BJ (cell line): ENCODE measurements around the gene MEIKIN. TPM values are rescaled to one million over a fixed set of nuclear protein-coding genes. Genes with fewer than 3 reads are reported as not detected.

Source experiments
- CTCF ChIA-PET: fragments of 350-600 bp; formaldehyde crosslinking; extraction: SDS; loops from one replicate; lab custom pipeline; 2021; ENCODE audit warnings: antibody characterized with exemption, inconsistent platforms; lab: Yijun Ruan, JAX
- POLR2A ChIA-PET: fragments of 300-600 bp; sonication (Branson Sonifier 250); formaldehyde crosslinking; extraction: SDS; loops from one replicate; lab custom pipeline; 2021; ENCODE audit warnings: antibody characterized with exemption; lab: Charles Lee
- DNase-seq: peaks from one replicate; pipeline ENCODE4 v3.0.0-alpha.2; 2011; ENCODE audit warnings: low read depth
- H3K27me3 ChIP-seq: 2 replicates; pipeline ENCODE4 v1.6.0; 2011; ENCODE audit warnings: low read length; ENCODE audit not compliant: control insufficient read depth, insufficient read depth
- H3K36me3 ChIP-seq: 2 replicates; pipeline ENCODE4 v1.5.1; 2011; ENCODE audit warnings: low read length; ENCODE audit not compliant: control insufficient read depth, insufficient read depth
- H3K4me3 ChIP-seq: 2 replicates; pipeline ENCODE4 v1.5.1; 2011; ENCODE audit warnings: low read depth, mild to moderate bottlenecking, control low read depth, low read length
- polyA plus RNA-seq: library from polyadenylated mRNA; depleted of rRNA; stranded (reverse); fragments of >200 nt; gene quantifications from 2 replicates; pipeline ENCODE4 v1.2.3, GENCODE V29; 2011
- TF ChIP-seq, protein P1 (sequence below): IDR thresholded peaks from 2 replicates; pipeline ENCODE4 v1.5.1; 2011; ENCODE audit warnings: low read depth, mild to moderate bottlenecking, control low read depth, inconsistent platforms, low read length, moderate library complexity; ENCODE audit not compliant: insufficient read depth

The MEIKIN gene
- polyA plus RNA-seq, 1 experiment = not detected

DNA sequence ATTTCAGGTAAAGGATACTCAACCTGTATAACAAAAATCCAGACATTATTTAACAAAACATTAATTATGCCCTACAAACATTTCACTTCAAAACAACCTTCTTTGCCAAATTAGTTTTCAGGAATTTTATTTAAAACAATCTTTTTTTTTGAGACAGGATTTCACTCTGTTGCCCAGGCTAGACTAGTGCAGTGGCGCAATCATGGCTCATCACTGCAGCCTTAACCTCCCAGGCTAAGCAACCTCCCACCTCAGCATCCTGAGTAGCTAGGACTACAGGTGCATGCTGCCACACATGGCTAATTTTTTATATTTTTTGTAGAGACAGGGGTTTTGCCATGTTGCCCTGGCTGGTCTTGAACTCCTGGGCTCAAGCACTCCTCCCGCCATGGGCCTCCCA is 152.6 kb downstream of the MEIKIN start:
- POLR2A ChIA-PET = no interaction called here
- CTCF ChIA-PET = no interaction called here
- Histone ChIP-seq H3K36me3 (no peaks in the 10 kb centered on the region), H3K27me3 (no peaks in the 10 kb centered on the region), H3K4me3 (no peak overlapping the region)
- TF ChIP-seq, protein P1, sequence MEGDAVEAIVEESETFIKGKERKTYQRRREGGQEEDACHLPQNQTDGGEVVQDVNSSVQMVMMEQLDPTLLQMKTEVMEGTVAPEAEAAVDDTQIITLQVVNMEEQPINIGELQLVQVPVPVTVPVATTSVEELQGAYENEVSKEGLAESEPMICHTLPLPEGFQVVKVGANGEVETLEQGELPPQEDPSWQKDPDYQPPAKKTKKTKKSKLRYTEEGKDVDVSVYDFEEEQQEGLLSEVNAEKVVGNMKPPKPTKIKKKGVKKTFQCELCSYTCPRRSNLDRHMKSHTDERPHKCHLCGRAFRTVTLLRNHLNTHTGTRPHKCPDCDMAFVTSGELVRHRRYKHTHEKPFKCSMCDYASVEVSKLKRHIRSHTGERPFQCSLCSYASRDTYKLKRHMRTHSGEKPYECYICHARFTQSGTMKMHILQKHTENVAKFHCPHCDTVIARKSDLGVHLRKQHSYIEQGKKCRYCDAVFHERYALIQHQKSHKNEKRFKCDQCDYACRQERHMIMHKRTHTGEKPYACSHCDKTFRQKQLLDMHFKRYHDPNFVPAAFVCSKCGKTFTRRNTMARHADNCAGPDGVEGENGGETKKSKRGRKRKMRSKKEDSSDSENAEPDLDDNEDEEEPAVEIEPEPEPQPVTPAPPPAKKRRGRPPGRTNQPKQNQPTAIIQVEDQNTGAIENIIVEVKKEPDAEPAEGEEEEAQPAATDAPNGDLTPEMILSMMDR = no peak
- no peak for DNase-seq

DNA sequence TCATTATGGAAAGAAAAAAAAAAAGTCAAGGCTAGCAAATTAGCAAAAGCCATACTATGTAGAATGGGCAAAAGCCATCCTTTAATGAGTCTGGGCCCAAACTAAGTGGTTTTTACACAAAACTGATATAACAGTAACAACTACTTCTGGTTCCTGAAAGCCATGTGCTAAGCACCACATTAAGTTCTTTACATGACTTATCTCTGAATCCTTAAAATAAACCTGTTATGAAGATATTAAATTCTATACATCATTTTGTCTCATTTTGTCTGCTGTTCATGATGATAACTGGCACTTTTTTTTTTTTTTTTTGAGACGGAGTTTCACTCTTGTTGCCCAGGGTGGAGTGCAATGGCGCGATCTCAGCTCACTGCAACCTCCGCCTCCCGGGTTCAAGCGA is 153.6 kb downstream of the MEIKIN start:
- POLR2A ChIA-PET = no interaction called here
- TF ChIP-seq, protein P1 = no peak
- H3K27me3 ChIP-seq = no peaks in the 10 kb centered on the region
- CTCF ChIA-PET = no interaction called here
- no peaks in the 10 kb centered on the region for H3K36me3 ChIP-seq
- no peak for DNase-seq
- H3K4me3 ChIP-seq = no peak overlapping the region

DNA sequence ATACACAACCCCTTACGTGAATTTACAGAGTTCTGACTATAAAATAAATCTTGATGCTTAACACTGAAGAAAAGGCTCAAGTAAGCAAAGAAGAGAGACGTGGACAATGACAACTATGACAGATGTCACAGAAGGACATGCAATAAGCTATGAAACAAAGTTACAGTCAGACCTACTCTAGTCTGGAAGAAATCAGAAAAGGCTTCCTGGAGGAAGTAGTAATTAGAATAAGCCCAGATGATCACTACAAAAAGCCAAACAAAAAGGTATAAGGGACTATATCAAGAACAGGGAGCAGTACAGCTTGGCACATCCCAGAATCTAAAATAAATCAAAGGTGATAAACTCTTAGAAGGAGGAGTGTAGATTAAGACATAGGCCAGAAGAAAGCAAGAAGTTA is 154.9 kb downstream of the MEIKIN start:
- ChIA-PET POLR2A (interaction anchor here (0.5 kb wide), 1 partner anchor 72 kb away, joined by 3 read pairs; no protein-coding TSS in a partner anchor), CTCF (no interaction called here)
- Histone ChIP-seq H3K36me3 (no peaks in the 10 kb centered on the region), H3K4me3 (no peak overlapping the region), H3K27me3 (no peaks in the 10 kb centered on the region)
- DNase-seq = no peak
- TF ChIP-seq, protein P1 = no peak

DNA sequence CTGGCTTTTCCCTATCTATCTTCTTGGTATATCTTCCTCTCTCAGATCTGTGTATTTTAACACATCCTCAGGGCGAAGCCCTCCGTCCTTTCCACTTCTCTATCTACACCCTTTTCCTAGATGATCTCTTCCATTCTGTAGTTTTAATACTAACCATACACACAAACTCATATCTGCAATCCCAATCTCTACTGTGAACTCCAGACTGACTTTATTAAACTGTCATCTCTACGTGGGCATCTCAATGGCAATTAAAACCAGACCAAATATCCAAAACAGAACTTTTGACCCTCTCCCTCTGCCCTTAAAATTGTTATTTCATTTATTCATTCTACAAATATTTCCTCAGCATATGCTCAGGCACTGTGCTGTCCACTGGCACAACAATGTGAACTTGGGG is 155.7 kb downstream of the MEIKIN start:
- no peaks in the 10 kb centered on the region for H3K36me3 ChIP-seq
- H3K27me3 ChIP-seq = no peaks in the 10 kb centered on the region
- no peak overlapping the region for H3K4me3 ChIP-seq
- TF ChIP-seq, protein P1 = no peak
- ChIA-PET POLR2A (no interaction called here), CTCF (no interaction called here)
- no peak for DNase-seq

DNA sequence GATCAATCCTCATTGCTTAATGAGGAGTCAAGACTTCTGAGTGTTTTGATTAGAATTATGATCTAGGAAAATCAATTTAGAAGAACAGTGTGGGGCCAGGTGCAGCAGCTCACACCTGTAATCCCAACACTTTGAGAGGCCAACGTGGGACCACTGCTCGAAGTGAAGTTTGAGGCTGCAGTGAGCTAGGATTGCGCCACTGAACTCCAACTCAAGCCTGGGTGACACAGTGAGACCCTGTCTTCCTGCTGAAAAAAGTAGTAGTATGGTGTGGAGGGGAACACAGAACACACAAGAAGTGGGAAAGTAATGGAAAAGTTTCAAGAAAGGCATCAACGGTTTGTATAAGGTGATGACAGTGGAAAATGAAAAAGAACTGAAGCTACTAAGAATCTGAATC is 157.7 kb downstream of the MEIKIN start:
- H3K36me3 ChIP-seq = no peaks in the 10 kb centered on the region
- no peak for DNase-seq
- H3K27me3 ChIP-seq = no peaks in the 10 kb centered on the region
- H3K4me3 ChIP-seq = no peak overlapping the region
- TF ChIP-seq, protein P1 = no peak
- CTCF ChIA-PET = no interaction called here
- POLR2A ChIA-PET = no interaction called here
